Testis (tissue), 2 donors: ENCODE results near the gene HUS1B.

Experiments
- CTCF ChIP-seq, 3 experiments: fragments of 450-650 bp in 2 of 3; fragments of 200-600 bp in 1 of 3; sonication (generic) in 1 of 3; IDR thresholded peaks; one replicate each; pipeline ENCODE4 v1.5.1; 2016 to 2019; ENCODE audit warnings: antibody characterized with exemption in 3 of 3, mild to moderate bottlenecking in 2 of 3, moderate library complexity in 1 of 3
- POLR2A ChIP-seq: fragments of 450-650 bp; IDR thresholded peaks from one replicate; pipeline ENCODE4 v1.6.1; 2017; ENCODE audit warnings: antibody characterized with exemption, mild to moderate bottlenecking, moderate library complexity

DNA sequence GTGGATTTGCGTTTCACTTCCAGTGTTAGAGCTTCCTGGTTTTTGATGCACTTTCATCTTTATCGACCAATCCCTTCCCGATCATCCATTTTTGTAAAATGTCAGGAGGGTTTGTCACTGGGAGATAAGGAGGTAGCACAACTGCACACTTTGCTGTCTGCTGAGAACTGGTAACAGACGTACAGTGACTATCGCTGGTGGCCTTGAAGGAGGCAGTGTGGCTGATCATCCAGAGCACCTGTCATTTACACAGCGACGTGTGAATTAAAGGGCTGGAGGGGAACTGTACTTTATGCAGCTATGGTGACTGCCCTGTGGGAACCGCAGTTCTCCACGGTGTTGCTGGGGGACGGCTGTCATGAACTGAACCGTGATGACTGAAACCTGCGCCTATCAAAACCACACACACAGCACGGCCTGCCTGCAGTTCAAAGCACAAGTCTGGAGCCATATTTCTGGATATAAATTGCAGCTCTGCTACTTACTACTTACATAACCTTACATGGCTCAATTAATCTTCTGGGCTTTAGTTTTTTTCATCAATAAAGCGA is 50.0 kb downstream of the HUS1B start:
- TF ChIP-seq CTCF (IDR thresholded peaks at IDR 0.05) (no peak), POLR2A (no peak)
